Stimulated activated CD4-positive, alpha-beta T cell treated with anti-CD3 and anti-CD28 coated beads, Interleukin-4, amount 100 ng/mL, for 48 hours (primary cell): ENCODE data around the gene DIS3L.
"Not testable (repeated sequence)": the region's sequence is repeated elsewhere in the genome, so short reads cannot be mapped to it uniquely, and the experiment has no call there.

Experiments used
- DNase-seq, 2 donors: peaks; one replicate each; pipeline ENCODE4 v3.0.0-alpha.2; 2020; ENCODE audit warnings: low read depth in 2 of 2

Gene DIS3L

DNA sequence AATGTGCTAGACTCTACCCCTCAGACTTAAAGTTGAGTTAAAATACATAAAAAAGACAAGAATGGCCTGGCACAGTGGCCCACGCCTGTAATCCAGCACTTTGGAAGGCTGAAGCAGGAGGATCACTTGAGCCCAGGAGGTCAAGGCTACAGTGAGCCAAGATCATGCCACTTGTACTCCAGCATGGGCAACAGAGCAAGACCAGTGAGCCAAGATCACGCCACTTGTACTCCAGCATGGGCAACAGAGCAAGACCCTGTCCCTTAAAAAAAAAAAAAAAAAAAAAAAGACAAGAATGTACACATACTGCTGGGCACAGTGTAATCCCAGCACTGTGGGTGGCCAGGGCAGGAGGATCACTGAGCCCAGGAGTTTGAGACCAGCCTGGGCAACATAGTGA lies 17.4 kb downstream of the DIS3L start:
- DNase-seq = no peak

DNA sequence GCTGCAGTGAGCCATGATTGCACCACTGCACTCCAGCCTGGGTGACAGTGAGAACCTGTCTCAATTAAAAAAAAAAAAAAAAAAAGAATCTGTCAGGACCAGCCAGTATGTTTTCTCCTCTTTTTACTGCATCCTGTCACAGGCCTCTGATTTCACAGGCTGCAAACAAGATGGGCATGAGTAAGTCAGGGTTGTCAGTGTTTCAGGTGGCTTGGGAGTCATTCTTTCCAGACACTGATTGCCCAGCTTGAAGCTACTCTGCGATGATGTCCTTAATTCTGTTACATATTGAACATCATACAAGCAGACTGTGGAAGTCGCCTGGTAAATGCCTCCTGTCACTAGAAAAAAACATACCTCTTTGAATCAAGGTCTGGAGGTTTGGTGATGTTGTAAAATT lies 18.8 kb downstream of the DIS3L start:
- DNase-seq = no peak

DNA sequence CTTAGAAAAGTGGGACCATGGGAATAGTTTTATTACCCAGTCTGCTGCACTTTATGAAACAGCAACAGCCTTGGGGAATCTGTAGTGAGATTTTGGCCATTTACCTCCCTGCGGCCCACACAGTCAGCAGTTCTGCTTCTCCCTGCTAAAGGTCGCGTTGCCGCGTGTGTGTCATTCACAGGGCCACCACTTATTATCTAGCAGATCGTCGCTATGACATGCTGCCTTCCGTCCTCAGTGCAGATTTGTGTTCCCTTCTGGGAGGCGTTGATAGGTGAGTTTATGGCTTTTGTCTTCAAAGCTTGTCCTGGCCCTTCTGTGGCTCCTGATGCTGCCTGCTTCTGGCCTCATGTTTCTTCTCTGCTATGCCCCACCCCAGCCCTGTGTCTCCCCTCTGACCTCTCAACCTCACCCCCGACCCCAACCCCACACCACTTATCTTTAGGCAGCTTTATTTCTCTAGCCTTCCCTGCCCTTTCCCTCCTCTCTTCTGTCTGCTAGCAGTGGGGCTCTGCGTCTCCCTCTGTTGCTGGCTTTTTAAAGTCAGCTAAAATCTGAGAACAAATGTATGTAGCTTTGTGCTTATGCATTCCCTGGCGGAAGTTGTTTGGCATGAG lies 30.1 kb downstream of the DIS3L start:
- no peak for DNase-seq

DNA sequence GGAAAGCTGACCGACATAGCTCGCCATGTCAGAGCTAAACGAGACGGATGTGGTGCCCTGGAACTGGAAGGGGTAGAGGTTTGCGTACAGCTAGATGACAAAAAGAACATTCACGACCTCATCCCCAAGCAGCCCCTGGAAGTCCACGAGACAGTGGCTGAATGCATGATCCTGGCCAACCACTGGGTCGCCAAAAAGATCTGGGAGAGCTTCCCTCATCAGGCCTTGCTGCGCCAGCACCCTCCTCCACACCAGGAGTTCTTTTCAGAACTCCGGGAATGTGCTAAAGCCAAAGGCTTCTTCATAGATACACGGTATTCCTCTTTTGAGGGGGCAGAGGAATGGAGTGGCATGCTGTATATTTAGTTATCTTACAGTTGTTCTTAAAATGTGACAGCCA lies 32.7 kb downstream of the DIS3L start:
- no peak for DNase-seq

DNA sequence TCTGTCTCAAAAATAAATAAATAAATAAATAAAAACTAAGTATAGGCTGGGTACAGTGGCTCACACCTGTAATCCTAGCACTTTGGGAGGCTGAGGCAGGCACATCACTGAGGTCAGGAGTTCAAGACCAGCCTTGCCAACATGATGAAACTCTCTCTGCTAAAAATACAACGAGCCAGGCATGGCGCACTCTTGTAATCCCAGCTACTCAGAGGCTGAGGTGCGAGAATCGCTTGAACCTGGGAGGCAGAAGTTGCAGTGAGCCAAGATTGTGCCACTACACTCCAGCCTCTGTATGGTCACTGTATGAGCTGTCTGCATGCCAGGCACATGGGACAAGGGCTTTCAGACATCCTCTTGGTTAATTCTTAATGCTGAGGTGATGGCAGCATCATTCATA lies 34.4 kb downstream of the DIS3L start:
- DNase-seq = no peak

DNA sequence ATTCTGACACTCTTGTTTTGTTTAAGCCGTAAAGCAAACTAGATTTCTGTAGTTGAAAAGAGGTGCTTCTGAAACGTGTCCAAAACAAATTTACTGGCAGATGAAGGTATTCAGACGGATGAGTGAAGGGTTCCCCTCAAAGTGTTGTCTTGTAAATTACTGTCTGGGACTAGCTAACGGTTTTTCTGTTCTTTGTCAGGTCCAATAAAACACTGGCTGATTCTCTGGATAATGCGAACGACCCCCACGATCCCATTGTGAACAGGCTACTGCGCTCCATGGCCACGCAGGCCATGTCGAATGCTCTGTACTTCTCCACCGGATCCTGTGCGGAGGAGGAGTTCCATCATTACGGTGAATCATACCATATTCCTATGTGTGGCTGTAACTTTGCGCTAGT lies 35.4 kb downstream of the DIS3L start:
- no peak for DNase-seq

DNA sequence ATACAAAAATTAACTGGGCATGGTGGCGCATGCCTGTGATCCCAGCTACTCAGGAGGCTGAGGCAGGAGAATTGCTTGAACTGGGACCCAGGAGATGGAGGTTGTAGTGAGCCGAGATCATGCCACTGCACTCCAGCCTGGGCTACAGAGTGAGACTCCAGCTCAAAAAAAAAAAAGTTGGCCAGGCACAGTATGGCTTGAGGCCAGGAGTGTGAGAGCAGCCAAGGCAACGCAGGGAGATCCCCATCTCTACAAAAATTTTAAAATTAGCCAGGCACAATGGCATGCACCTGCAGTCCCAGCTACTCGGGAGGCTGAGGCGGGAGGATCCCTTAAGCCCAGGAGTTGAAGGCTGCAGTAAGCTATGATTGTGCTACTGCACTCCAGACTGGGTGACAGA lies 55.2 kb downstream of the DIS3L start:
- not testable (repeated sequence) for DNase-seq

DNA sequence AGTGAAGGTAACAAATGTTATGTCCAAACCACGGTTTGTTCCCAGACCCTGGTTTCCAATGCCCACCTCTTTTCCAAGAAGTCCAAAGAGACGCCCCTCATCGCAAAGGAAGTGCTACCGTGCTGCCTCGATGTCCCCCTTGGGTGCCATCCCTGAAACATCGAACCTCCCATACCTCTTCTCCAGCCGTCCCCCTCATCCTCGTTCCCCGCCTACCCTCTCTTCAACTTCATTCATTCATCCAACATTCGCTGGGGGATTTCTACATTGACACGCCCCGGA lies 62.6 kb downstream of the DIS3L start:
- DNase-seq = peak in 1 of 2 donors; percentile 4

DNA sequence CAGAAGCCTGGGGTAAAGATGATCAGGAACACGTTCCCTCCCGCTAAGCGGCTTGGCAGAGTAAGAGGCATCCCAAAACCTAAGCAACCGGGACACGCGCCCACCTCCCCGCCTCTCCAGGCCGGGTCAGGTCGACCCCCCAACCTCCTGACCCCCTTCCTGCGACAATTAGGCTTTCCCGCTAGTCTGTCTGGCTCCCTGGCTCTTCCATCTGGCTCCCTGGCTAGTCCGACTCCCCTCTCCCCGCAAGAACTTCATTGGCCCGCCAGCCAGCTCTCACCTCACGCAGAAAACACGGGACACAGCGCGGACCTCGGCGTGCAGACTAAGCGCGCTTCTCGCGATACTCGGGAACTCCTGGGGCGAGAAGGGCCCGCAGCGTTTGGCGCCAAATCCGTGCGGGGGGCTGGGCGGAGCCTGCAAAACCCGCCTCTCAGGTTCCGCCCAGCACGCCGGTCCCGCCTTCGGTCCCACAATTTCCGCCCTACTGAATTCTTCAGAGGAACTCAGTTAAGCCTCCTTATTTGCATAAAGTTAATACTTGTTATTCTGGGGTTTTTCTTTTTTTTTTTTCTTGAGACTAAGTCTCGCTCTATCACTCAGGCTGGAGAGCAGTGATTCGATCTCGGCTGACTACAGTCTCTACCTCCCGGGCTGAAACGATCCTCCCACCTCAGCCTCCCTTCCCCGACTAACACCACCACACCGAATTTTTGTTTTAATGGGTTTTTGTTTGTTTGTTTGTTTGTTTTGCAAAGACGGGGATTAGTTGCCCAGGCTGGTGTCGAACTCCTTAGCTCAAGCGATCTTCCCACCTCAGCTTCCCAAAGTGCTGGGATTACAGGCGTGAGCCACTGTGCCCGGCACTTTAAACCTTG lies 63.2 kb downstream of the DIS3L start, which contains the start of gene TIPIN:
TIPIN (minus strand) TSS at position 327 of the 878 bp plus-strand sequence. CDS start 3,738 bp downstream, outside the sequence.
- DNase-seq = peak; percentile 97 to 98

DNA sequence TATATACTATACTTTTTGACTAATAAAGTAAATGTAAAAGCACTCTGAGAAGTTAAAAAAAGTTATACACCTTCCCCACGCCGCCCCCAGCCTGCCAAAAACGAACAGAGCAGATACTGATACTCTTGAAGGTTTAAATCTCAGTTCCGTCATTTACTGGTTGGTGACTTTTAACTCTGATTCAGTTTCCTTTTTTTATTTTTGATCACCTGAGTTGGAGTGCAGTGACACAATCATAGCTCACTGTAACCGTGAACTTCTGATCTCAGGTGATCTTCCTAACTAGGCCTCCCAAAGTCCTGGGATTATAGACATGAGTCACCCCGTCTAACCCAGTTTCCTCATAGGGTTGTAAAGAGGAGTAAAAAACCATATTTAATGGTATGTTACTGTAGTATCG lies 66.4 kb downstream of the DIS3L start:
- no peak for DNase-seq

DNA sequence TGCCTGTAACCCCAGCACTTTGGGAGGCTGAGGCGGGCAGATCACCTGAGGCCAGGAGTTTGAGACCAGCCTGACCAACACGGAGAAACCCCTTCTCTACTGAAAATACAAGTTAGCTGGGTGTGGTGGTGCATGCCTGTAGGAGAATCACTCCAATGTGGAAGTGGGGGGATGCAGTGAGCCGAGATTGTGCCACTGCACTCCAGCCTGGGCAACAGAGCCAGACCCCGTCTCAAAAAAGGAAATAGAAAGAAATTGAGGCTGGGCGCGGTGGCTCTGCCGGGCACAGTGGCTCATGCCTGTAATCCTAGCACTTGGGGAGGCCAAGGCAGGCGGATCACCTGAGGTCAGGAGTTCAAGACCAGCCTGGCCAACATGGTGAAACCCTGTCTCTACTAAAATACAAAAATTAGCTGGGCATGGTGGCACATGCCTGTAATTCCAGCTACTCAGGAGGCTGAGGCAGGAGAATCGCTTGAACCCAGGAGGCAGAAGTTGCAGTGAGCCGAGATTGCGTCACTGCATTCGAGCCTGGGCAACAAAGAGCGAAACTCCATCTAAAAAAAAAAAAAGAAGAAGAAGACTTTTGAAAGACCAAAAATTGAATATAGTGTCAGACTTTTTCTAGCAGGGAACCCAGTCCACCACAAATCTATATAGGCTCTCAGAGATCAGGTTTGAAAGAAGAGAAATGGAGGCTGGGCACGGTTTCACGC lies 68.5 kb downstream of the DIS3L start:
- not testable (repeated sequence) for DNase-seq

DNA sequence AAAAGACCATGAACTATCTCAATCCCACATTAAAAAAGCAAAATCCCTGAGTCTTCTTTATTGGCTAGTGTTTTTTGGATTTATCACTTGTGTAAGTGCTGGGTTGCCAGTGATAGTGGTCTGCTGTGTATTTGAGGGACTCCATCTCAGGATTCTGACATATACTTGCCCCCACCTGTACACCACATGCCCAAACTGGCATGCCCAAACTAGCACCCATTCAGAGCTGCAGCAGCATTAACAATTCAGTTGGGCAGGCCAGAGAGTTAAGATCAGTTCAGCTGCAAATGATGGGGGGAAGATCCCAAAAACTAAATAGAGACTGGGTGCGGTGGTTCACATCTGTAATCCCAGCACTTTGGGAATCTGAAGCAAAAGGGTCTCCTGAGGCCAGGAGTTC lies 69.4 kb downstream of the DIS3L start:
- no peak for DNase-seq

DNA sequence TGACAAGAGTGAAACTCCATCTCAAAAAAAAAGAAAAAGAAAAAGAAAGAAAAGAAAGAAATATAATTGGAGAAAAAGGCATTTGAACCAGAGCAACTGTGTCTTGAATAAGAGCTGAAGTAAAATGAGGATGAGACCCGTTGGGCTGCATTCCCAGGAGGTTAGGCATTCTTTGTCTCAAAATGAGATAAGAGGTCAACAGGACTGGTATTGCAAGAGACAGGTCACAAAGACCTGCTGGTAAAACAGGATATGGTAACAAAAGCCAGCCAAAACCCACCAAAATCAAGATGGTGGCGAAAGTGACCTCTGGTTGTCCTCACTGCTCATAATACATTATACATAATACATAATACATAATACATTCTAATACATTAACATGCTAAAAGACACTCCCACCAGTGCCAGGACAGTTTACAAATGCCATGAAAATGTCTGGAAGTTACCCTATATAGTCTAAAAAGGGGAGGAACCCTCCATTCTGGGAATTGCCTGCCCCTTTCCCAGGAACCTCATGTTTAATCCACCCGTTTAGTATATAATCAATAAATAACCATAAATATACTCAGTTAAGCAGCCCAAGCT lies 71.7 kb downstream of the DIS3L start:
- DNase-seq = no peak

DNA sequence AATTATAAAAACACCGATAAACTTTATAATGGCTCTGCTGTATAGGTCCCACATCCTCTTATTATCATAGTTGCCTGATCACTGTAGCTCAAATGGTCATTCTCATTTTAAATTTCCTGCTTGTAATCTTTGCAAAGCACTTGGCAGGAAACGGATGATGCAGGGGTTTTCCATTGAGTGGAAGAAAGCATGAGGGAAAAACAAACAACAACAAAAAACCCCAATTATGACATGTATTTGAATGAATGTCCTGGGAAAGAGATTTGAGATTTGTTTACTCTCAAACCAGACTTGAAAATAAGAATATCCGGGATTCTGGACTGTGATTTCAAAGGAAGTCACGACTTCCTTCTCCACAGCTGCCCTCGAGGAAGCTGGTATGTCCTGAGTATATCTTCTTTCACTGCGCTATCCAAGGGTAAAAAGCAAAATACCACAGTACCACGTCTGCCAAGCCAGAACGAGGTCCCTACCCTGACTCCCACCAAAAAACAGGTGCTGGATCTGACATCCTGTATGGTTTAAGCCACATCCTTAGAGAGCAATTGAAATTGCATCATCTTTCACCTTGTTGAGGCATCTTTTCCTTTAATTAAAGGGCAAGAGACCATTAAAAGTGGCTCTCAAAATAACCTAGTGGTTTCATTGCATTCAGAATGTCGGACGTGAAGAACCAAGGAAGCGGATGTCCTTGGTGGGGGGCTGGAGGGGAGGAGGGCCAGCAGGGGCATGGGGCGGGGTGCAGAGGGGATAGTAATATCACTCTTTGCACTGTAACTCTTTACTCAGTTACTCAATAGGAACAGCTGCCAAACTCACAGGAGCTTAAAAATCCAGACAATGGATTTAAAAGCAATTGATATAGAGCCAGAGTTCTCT lies 76.6 kb downstream of the DIS3L start:
- no peak for DNase-seq

DNA sequence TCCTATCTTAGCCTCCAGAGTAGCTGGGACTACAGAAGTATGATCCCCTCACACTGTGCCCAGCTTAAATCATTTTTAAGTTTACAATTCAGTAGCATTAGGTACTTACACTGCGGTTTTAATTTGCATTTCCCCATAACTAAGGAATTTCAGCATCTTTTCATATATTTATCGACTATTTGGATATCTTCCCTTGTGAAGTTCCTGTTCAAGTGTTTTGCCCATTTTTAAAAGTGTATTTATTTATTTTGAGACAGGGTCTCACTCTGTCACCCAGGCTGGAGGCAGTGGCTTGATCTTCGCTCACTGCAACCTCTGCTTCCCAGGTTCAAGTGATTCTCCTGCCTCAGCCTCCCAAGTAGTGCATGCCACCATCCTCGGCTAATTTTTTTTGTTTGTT lies 80.8 kb downstream of the DIS3L start:
- no peak for DNase-seq

DNA sequence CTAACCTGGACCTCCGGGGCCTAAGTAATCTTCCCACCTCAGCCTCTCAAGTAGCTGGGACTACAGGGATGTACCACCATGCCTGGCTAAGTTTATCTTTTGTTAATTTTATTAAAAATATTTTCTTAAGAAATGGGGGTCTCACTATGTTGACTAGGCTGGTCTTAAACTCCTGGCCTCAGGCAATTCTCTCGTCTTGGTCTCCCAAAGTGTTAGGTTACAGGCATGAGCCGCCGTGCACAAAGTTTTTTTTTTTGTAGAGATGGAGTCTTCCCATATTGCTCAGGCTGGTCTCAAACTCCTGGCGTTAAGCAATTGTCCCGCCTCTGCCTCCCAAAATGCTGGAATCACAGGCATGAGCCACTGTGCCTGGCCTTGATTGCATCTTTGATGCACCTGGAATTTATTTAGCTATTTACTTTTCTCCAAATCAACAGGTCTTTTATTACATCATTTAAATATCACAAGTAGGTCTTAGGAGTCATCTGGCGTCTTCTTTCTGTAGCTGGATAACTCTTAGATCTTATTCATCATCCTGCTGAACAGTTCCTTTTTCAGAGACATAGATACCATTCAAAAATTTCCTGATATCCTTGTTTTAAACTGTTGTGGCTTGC lies 85.6 kb downstream of the DIS3L start:
- no peak for DNase-seq

DNA sequence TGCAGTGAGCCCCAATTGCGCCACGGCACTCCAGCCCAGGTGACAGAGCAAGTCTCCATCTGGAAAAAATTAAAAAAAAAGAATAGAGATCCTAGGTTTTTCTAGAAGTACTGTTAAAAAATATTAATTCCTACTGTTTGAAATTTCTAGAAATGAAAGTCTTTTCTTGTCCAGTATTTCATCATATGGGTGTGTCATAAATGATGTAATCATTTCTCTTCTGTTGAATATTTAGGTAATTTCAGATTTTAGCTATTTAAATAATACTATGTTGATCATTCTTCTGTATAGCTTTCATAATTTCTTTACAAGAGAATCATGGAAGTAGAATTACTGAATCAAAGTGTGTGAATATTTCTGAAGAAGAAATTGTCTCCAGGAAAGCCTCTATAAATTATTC lies 88.0 kb downstream of the DIS3L start:
- not testable (repeated sequence) for DNase-seq
